ENCODE data around the gene COL7A1.
"Not testable (repeated sequence)": the region's sequence is repeated elsewhere in the genome, so short reads cannot be mapped to it uniquely, and the experiment has no call there.

Gene COL7A1

DNA sequence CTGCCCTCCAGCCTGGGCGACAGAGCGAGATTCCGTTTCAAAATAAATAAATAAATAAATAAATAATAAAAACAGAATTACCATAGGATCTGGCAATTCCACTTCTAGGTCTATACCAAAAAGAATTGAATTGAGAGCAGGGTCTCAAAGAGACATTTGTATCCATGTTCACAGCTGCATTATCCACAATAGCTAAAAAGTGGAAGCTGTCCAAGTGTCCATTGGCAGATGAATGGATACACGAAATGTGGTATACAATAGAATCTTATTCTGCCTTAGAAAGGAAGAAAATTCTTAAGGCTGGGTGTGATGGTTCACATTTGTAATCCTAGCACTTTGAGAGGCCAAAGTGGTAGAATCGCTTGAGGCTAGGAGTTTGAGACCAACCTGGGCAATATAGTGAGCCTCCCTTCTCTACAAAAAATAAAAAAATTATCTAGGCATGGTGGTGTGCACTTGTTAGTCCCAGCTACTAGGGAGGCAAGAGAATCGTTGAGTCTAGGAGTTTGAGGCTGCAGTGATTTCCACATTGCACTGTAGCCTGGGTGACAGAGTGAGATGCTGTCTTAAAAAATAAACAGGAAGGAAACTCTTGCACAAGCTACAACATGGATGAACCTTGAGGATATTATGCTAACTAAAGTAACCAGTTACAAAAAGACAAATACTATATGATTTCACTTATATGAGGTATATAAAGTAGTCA, 62.7 kb downstream of the COL7A1 start:
- DNase-seq = no peak

- DNase-seq = not testable (repeated sequence)
Observed at GRCh38 chr3:48530701-48531100, 64.4 kb downstream of the COL7A1 start.

GRCh38 chr3:48528754-48529153, 66.4 kb downstream of the COL7A1 start:
- no peak for DNase-seq

DNA sequence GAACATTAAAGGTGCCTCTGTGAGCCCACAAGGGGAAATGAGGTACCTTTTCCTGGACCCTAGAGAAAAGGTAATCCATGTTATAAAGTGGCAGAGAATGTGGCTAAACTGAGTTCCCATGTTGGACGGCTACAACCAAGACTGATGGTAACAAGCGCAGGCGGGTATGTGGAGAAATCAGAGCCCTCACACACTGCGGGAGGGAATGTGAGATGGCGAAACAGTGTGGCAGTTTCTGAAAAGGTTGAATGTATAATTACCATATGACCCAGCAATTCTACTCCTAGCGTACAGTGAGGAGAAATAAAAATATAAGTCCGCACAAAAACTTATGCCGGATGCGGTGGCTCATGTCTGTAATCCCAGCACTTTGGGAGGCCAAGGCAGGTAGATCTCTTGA, 67.1 kb downstream of the COL7A1 start:
- no peak for DNase-seq

DNA sequence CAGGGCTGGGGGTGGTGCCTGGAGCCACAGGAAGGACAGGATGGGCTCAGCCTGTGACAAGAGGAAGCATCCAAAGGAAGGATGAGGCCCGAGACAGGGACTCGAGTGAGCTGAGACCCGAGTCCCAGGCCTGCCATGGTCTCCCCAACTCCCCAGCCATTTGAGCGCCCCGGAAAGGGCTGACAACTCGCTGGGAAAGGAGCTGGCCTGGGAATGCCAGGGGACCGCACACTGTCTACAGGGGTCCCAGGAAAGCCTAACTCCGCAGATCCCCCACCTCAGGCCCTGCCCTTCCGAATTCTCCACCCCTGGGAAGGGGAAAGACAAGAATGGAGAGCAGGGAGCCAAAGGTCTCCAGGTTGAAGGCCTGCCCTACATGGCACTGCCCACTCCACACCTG, 70.2 kb downstream of the COL7A1 start:
- no peak for DNase-seq

GRCh38 chr3:48521635-48522034, 73.5 kb downstream of the COL7A1 start:
- no peak for DNase-seq

DNA sequence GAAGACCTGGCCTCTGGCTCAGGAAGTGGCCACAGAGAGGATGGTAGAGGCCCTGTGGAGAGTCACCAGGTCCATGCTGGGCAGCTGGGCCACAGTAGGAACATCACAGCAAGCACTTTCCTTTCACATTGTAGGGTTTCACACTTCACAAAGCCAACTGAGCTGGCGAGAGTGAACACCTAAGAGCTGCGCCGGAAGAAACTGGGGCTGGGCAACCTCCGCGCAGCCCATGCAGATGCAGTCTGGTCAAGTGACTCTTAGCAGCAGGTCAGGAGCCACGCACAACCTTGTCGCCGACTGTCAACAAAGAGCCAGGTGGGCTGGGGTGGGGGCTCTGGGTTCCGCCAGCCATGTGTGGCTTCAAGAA, 75.9 kb downstream of the COL7A1 start:
- DNase-seq = no peak

- DNase-seq = peak; percentile 16
Observed at GRCh38 chr3:48518638-48519276, 76.4 kb downstream of the COL7A1 start.

GRCh38 chr3:48518069-48518468, 77.1 kb downstream of the COL7A1 start:
- no peak for DNase-seq

GRCh38 chr3:48516571-48516970, 78.6 kb downstream of the COL7A1 start:
- peak; percentile 27 for DNase-seq

GRCh38 chr3:48514431-48515227, 80.5 kb downstream of the COL7A1 start:
- DNase-seq = peak; percentile 18
